Umbilical cord (tissue), 2 donors: ENCODE results near the gene ITGB7. TPM values are rescaled to one million over a fixed set of nuclear protein-coding genes. Genes with fewer than 3 reads are reported as not detected.
"Not testable (repeated sequence)": the region's sequence is repeated elsewhere in the genome, so short reads cannot be mapped to it uniquely, and the experiment has no call there.

Experiments
- DNase-seq: peaks from one replicate; pipeline ENCODE4 v3.0.0-alpha.2; 2015; ENCODE audit warnings: low spot score
- total RNA-seq: library from RNA; depleted of rRNA; stranded (reverse); fragments of >200 nt; gene quantifications from one replicate; pipeline ENCODE4 v1.2.3, GENCODE V29; 2014; ENCODE audit warnings: low replicate concordance; ENCODE audit not compliant: insufficient read depth

ITGB7 gene
- total RNA-seq, 1 donor from 2014 or later = not detected

DNA sequence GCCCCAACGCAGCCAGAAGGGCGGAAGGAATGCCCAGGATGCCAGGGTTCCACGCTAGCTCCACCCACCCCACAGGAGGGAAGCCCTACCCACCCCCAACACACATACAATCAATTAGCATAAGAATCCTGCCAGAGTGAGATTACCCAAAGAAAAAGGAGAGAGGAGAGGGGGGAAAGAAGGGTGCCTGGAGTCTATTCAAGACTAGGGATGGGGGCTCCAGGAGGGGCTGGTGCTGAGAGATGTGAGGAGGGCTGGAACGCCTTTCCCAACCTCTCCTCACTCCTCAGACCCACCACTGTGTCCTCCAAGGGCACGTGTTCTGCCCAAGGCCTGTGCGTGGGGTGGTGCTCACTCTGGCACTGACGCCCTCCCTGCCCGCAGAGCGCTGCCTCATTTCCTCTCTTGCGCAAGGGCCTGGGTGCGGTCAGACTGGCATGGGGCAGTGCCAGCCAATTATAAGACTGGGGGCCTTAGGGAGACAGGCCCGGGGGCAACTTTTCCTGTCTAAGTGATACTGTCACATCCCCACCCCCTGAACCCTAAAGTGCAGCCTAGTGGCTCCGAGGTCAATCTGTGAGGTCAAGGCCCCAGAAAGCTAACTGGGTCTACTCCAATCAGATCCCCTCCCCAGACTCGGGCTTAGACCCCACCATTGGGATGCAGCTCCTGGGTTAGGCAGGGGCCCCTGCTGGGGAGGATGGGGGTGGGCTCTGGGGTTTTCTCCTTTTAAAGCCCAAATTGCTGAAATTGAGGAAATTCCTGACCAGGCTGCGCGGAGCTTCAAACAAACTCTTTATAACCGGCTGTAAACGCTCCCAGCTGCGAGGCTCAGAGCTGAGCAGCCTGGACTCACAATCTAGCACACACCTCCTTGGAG lies 10.2 kb upstream of the ITGB7 start:
- DNase-seq = no peak

DNA sequence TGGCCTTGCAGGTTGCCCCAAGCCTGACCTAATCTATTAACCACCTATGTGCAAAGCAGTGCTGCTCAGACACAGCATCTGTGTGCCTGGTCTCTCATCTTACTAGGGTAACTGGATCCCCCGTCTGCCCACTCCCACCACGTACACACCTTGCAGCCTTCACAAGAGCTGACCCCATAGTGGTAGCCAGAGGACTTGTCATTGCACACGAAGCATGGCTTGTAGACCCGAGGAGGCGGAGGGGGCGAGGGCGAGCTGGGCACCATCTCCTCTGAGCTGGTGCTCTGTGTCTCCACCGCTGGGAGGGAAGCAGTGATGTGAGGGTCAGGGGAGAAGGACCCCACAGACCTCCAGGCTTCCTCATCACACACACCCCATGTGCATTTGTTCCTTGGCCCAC lies 8.4 kb upstream of the ITGB7 start:
- DNase-seq = no peak

DNA sequence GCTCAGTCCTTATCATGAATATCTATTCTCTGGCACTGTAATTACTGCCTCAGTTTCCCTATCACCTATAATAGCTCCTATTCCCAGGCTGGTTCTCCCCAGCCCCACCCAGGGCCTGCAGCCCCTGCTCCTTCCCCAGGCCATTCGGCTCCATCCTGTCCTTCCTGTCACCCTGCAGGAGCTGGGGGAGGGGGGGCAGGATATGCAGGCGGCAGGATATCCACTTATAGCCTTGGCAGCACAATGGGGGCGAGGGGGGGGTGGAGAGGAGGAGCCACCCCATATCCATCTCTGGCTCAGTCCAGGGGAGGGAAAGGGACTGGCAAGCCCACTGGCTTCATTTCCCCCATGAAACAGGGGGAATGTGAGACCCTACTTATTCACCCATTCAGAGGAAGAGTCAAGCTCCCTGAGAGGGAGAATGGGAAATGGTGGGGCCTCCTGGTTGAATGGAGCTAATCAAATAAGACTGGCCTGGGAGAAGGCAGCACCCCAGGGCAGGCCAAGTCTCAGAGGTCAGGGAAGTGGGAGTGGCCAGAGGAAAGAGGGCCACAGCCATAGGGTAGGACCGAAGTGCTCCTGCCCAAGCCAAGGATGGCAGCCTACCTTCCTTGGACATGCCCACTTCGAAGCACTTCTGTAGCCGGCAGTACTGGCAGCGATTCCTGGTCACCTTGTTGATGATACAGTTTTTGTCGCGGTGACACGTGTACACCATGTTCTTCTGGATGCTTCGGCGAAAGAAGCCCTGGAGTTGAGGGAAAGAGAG lies 7.8 kb upstream of the ITGB7 start:
- DNase-seq = no peak

DNA sequence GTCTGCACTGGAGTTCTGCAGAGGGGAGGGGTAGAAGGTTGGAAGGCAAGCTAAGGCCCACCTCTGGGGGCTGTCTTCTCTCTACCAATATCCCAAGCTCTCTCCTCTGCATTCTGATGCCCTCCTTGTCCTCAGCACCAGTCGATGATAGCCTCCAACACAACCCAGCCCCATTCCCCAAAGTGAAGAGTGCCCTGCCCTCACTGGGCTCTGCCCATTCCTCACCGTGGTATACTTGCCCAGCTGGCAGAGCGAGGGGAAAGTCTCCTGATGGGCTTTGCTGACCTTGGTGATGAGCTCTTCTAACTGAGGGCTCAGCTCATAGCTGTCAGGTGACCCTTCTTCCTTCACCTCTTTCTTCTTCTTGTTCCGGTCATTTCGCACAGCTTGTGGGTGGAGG lies 7.2 kb upstream of the ITGB7 start:
- no peak for DNase-seq

DNA sequence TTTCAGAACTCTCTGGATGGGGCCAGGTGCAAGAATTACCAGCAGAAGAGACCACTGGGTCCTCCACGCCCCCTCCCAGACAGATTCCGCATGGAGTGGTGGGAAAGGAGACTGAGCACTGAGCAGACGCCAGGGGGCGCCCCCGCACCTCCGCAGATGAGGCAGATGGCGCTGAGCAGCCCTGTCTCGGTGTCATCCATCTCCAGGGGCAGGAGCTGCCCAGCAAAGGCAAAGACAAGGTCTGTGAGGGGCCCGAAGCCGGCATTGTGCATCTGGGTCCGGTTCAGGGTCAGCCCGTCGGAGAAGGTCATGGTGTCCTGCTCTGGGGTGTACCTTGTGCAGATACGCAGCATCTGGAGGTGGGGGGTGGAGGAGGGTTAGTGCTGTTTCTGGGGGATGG lies 6.3 kb upstream of the ITGB7 start:
- peak; percentile 72 for DNase-seq

DNA sequence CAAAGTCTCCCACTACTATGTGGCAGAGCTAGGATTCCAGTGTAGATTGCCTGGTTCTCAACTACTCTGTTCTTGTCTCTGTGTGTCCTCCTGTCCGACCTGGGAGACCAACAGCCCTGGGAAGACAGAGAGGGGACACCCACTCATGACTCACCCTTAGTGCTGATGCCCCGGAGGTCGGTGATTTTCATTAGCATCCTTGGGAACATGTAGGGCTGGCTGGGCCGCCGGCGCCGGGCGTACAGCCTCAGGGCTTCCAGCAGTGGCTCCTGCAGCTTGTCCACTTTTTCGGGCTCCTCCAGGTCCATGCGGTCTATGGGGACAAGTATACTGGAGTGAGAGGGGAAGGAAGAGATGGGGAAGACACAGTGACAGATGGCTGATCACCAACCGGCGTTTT lies 5.9 kb upstream of the ITGB7 start:
- DNase-seq = no peak

DNA sequence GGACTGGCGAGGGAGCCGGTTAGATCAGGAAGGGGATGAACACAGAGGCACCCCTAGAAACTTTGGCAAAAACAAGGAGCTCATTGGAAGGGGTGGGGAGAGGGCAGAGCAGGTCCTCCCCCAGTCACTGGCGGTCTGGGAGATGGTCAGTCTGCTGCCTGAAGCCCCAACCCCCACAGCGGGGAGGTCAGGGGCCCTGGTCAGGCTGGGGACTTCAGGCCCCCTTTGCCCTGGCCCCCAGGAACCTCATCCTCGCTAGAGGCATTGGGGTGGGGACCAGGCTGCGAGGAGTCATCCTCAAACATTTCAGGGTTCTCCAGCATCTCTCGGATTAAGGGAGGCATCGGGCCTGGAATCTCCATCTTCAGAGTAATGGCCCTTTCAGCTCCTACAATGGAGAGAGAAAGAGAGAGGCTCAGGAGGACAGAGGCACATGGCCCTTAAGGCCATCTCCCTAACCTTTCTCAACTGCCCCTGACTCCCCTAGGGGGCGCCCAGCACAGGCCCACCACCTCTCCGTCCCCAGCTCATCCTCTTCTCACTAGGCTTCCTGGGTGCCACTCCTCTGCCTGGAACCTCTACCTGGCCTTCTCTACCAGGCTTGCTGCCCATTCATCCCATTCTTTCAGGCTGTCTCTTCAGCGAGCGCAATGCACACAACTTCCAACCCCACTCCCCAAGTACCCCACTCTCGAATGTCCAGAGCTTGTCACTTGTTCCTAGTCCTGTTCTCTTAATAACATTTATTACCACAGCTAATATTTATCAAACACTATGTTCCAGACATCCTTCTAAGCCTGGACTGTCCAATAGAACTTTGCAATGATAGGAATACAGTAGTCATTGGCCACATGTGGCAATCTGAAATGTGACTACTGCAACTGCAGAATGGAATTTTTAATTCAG lies 4.7 kb upstream of the ITGB7 start:
- no peak for DNase-seq

DNA sequence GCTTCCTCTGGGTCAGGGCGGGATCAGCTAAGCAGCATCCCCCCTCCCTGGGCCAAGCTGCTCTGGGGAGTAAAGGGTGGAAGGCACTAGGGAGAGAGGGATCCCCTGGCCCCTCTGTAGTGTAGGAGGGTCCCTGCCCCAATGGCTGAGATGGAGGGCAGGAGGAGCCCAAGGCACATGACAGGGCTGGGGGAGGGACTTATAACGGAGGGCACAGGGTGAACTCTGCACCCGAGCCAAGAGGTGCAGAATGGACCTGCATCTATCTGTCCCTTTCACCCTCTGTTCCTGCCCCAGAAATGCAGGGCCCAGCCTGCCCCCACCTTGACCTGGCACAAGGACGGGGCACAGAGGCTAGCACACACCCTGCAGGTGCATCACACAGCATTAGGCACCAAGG lies 3.8 kb upstream of the ITGB7 start:
- no peak for DNase-seq

DNA sequence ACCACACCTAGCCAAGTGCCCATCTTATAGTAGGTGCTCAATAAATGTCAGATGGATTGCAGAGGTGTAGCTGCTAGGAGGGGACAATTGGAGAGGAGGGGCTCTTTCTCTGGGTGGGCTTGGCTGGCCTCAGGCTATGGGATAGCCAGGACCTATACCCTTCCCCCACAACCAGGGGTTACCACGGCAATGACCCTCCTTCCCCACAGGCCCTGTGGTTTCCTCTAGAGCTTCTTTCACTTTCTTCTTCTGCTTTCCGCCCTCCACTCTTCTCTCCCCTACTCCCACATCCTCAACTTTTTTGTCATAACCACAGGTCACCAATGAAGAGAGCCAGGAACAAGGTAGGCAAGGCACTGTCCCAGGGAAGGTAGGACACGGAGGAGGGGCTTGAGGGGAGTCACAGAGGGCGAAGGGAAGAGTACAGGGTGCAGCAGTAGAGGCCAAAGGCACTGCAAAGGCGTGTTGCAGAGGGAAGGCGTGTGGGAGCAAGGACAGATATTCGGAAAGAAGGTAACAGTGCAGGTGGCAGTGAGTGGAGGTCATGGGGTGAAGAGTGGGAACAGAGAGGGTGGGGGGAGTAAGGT lies 1.9 kb upstream of the ITGB7 start:
- no peak for DNase-seq

DNA sequence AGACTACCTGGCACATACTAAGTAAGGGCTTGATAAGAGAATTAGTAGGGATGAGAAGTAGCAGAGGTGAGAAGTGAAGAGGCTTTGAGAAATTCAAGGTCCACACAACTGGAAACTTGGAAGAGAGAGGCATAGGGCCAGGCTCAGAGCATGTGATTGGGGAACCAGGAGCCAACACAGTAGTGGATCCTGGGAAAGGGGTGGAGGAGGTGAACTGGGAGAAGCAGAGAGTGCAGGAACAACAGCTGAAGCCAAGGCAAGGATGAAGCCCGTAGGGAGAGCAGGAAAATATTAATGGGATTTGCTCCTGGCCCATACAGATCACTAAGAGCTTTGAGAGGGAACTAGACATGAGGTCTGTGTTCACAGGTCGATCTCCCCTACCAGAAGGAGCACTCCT lies 1.4 kb upstream of the ITGB7 start:
- DNase-seq = no peak

DNA sequence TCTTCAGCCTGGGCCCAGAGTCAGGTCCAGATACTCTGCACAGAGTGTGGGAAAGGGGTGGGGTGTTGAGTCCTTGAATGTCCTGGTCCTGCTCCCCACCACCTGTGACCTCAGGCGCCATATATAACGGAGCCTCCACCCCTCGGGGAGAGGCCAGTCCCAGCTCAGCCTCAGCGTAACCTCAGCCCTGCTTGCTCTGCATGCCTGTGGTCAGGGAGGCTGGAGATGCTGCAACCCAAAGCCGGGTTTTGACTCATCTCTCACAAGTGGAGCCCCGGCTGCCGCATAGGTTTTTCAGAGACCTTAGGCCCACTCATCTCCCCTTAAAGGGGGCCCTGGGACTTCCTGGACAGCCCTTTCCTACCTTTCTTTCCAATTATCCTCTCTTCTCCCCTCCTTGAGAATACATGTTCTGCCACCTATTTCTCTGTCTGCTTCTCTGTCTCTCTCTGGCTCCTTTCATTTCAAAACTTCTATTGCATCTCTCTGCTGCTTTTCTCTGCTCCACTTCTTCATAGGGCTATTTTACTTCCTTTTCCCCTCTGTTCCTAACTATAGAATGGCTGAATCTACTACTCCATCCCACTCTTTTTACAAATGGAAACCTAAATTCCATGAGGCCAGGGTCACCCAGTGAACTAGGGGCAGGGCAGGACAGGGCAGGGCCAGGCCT lies 1.2 kb downstream of the ITGB7 start:
- peak; percentile 53 for DNase-seq

DNA sequence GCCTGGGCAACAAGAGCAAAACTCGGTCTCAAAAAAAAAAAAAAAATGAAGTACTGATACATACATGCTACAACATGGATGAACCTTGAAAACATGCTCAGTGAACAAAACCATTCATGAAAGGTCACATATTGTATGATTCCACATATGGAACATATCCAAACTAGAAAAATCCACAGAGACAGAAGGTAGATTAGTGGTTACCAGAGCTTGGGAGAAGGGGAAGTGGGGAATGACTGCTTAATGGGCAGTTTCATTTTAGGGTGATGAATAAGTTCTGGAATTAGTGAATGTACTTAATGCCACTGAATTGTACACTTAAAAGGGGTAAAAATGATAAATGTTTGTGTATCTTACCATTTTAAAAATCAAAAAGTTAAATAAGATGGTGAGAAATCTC lies 2.7 kb downstream of the ITGB7 start:
- no peak for DNase-seq

DNA sequence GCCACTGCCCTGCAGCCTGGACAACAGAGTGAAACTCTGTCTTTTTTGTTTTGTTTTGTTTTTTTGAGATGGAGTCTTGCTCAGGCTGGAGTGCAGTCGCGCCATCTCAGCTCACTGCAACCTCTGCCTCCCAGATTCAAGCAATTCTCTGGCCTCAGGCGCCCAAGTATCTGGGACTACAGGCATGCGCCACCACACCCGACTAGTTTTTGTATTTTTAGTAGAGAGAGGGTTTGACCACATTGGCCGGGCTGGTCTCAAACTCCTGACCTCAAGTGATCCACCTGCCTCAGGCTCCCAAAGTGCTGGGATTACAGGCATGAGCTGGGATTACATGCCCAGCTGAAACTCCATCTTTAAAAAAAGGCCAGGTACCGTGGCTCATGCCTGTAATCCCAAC lies 4.7 kb downstream of the ITGB7 start:
- not testable (repeated sequence) for DNase-seq

DNA sequence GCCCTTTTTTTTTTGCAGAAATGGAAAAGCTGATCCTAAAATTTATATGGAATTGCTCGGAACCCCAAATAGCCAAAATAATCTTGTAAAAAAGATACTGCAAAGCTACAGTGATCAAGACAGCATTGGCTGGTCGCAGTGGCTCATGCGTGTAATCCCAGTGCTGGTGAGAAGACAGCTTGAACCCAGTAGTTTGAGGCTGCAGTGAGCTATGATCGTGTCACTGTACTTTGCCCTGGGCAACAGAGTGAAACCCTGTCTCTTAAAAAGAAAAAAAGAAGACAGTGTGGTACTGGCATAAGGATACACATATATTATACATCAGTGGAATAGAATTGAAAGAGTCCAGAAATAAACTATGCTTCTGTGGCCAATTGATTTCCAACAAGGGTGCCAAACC lies 5.4 kb downstream of the ITGB7 start:
- no peak for DNase-seq

DNA sequence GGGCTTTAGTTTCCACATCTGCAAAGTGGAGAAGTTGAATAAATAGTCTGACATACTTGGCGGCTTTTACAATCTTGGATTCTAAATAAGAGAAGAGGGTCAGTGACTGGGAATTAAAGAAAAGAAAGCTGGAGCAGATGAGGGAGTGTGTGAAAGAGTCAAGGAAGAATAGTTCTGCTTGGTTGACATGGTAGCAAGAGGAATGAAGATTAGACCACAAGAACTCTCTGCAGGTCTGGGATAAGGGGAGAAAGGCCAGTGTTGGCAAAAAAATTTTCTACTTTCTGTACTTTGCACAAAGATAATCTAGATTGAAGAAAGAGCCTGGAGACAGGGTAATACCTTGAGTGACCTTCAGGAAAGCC lies 5.9 kb downstream of the ITGB7 start:
- DNase-seq = no peak

DNA sequence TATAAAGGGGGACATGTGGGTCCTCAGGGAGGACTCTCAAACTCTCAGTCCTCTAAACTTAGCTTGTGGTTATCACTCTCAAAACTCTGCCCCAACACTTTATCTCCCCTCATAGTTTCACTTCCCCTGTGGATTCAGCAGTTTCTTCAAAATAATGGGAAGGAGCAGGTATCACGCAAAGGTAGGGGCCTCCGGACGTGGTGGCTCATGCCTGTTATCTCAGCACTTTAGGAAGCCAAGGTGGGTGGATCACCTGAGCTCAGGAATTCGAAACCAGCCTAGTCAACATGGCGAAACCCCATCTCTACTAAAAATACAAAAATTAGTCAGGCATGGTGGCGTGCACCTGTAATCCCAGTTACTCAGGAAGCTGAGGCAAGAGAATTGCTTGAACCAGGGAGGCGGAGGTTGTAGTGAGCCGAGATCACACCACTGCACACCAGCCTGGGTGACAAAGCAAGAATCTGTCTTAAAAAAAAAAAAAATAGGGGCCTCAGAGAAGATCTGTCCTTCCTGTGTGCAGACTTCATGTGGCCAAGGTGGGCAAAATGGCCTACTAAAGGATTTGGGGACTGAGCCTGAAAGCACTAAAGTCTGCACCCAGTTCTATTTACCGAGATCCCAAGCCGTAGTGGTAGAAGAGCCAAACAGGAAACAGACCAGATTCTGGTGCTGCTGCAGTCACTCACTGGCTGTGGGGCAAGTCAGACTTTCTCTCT lies 6.4 kb downstream of the ITGB7 start:
- no peak for DNase-seq

DNA sequence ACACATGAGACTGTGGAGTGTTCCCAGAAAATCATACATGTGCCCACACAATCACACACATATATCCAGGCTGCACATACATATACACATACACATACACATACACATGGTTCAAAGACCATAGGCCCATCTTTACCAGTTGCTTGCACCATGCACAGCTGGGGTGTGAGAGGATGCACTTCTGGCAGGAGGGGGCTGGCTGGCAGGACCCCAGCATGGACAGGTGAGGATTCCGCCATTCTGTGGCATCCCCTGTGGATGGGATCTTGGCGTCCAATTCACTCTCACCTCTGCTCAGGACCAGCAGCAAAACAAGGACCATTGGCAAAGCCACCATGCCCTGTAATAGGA lies 7.0 kb downstream of the ITGB7 start:
- DNase-seq = no peak

DNA sequence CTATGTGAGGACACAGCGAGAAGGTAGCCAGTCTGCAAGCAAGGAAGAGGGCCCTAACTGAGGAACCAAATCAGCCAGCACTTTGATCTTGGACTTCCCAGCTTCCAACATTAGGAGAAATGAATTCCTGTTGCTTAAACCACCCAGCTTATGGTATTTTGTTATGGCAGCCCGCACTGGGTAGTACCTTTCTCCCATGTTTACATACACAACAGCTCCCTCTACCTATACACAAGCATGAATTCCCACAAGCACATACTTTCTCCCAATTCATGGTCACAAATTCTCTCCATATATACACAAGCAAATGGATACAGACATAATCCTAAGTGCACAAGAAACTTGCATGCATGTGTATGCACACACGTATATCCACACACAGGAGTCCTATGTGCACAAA lies 7.4 kb downstream of the ITGB7 start:
- no peak for DNase-seq

DNA sequence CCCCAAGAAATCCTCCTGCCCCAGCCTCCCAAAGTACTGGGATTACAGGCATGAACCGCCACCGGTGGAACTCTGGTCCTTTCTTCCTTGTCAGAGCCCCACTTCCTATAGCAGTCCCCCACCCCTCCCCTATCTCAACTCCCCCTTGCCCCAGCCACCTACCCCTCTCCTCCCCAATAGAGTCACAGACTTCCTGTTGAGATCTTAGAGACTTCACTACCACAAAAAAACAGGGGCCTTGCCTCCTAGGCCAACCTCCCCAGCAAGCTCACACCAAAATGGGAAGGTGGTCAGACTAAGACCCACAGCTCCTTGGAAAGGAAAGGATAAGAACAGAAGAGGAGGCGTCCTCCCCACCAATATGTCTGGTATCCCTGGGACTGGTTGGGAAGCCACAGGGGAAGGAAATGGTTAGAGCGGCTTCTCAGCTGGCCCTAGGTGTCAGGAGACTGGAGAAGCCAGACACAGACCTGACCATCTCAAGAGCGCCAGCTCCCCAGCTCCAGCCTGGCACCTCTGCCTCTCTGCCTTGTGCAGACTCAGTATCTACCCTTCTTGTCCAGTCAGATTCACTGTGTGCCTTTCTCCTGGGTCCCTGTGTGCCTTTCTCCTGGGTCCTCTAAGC lies 8.5 kb downstream of the ITGB7 start:
- no peak for DNase-seq

DNA sequence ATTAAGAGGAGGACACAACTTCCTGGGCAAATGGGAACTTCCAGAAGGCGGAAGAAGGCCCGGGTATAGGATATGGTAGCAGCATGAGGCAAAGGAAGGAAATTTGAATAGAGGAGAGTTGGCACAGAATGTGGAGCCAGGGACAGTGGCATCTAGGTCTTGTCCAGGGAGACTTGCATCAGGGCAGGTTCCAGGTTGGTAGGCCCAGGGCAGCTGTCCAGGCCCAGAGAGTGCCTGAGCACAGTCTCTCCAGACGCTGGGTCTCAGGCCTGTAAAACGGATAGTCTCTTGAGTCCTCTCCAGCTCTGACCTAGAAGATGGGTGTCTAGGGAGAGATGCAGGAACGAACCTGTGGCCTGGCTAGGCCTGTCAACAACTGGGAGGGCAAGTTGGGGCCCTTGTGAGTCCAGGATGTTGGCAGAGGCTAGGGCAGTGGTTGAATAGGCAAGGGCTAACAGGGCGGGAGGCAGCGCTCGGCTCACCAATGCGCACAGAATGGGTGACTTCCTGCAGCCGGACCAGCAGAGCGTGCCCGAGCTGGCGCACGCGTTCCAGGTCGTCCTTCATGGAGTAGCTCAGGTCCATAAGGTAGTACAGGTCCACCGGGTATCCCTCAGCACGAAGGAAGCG lies 9.9 kb downstream of the ITGB7 start:
- DNase-seq = no peak
